Measurements from ENCODE around the gene TENT5C. TPM values are rescaled to one million over a fixed set of nuclear protein-coding genes. Genes with fewer than 3 reads are reported as not detected.

TENT5C gene
- total RNA-seq, 1 donor from 2014 or later = 16.7 TPM

DNA sequence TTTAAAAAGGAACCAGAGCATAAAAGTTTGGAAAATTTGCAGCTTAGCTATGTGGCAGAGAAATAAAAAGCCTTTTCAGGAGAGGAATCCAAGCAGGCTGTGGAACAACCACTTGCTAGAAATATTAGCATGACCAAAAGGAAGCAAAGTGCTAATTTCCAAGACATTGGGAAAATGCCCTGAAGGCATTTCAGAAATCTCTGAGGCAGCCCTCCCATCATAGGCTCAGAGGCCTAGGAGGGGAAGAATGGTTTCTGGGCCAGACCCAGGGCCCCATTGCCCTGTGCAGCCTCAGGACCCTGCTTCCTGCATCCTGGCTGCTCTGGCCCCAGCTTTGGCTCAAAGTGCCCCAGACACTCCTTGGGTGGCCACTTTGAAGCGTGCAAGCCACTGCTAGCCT is 56.8 kb downstream of the TENT5C start:
- DNase-seq (no peak), ATAC-seq (no peak)
- intact Hi-C loops (cut with micrococcal nuclease) = loop anchor here (10.0 kb wide), 1 partner anchor 92 kb away; no protein-coding TSS in a partner anchor

DNA sequence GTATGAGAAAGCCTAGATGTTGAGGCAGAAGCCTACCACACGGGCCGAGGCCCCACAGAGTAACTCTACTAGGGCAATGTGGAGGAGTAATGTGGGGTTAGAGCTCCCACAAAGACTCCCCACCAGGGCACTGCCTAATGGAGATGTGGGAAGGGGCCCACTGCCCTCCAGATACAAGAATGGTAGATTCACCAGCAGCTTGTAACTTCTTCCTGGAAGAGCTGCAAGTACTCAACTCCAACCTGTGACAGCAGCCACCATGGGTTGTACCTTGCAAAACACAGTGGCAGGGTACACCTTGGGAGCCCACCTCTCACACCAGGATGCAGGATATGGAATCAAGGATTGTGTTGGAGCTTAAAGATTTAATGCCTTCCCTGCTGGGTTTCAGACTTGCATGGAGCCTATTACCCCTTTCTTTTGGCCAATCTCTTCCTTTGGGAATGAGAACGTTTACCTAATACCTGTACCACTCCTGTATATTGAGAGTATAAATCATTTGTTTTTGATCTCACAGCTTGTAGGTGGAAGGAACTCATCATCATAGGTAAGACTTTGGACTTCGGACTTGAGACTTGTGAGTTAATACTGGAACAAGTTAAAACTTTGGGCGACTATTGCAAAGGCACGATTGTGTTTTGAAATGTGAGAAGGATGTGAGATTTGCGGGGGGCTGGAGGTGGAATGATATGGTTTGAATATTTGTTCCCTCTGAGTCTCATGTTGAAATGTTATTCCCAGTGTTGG is 57.5 kb downstream of the TENT5C start:
- intact Hi-C loops (cut with micrococcal nuclease) = loop anchor here (10.0 kb wide), 1 partner anchor 91 kb away; no protein-coding TSS in a partner anchor
- DNase-seq = no peak
- ATAC-seq = no peak

DNA sequence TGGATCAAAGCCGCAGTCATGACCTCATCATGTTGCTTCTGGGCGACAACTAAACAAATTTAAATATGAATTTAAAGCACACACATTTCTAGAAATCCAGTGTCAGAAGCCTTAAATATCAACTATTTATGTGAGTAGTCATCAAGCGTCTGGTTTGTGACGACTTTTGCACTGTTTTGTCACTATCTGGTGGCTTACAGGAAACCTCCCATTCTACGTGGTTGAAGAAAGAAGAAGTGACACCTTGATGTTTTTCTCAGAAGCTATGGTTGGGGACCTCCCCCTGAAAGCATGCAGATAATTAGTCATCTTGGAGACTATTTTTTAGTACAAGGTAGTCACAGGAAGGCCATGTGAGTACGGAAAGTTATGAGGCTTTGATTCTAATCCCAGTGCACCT is 58.5 kb downstream of the TENT5C start:
- no peak for DNase-seq
- no peak for ATAC-seq
- intact Hi-C loops (cut with micrococcal nuclease) = loop anchor here (10.0 kb wide), 1 partner anchor 90 kb away; no protein-coding TSS in a partner anchor

- intact Hi-C loops (cut with micrococcal nuclease) = loop anchor here (10.0 kb wide), 1 partner anchor 89 kb away; no protein-coding TSS in a partner anchor
- ATAC-seq = no peak
Measured at GRCh38 chr1:117665556-117666270, 59.9 kb downstream of the TENT5C start.

DNA sequence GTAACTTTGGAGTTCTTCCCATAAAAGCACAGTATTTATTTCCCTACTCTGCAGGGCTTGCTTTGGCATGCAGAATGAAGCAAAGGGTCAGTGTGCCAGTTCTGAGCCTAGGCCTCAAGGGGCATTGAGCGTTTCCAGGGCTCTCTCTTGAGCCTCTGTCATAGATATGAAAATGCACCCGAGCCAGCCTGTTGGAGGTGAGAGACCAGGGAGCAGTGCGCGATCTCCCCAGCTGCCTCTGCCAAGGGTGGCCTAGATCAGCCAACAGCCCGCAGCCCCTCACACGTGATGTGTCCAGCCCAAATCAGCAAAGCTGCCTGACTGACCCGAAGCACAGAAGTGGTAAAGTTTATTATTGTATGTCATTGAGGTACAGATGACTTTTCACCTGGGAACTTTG is 63.7 kb downstream of the TENT5C start:
- DNase-seq = peak; percentile 56
- intact Hi-C loops (cut with micrococcal nuclease) = loop anchor here (10.0 kb wide), 1 partner anchor 85 kb away; no protein-coding TSS in a partner anchor
- peak; percentile 56 for ATAC-seq

More at GRCh38 chr1:117665556-117666270, 59.9 kb downstream of the TENT5C start:
- no peak for DNase-seq

- ATAC-seq (no peak), DNase-seq (no peak)
- intact Hi-C loops (cut with micrococcal nuclease) = no loop called here
Measured at GRCh38 chr1:117670976-117671780, 65.3 kb downstream of the TENT5C start.

- DNase-seq = peak; percentile 82
- intact Hi-C loops (cut with micrococcal nuclease) = no loop called here
- ATAC-seq = peak; percentile 76
Measured at GRCh38 chr1:117671781-117672501, 66.1 kb downstream of the TENT5C start.

DNA sequence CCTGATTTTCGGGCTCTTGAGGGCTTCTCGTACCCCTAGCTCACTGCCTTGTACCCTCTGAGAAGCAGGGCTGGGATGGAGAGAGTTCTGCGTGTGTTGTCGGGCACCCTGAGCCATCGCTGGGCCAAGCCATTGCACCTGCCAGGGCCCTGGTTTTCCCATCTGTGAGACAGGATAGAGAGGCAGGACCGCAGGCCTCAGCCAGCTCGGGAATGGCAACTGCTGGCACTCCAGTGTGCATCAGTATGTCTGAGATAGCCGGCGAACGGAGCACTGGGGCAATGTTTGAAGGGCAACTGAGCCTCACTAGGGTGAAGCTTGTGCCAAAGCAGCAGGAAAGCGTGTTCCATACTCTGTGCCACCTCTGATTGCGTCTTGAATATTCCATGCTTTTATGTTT is 66.9 kb downstream of the TENT5C start:
- peak; percentile 74 for DNase-seq
- intact Hi-C loops (cut with micrococcal nuclease) = no loop called here
- peak; percentile 66 for ATAC-seq

- ATAC-seq = no peak
- DNase-seq = no peak
- intact Hi-C loops (cut with micrococcal nuclease) = no loop called here
Measured at GRCh38 chr1:117673405-117673804, 67.6 kb downstream of the TENT5C start.

GRCh38 chr1:117674521-117675400 is 68.9 kb downstream of the TENT5C start:
- ATAC-seq = no peak
- DNase-seq = no peak
- intact Hi-C loops (cut with micrococcal nuclease) = no loop called here

- ATAC-seq (peak; percentile 69), DNase-seq (no peak)
- intact Hi-C loops (cut with micrococcal nuclease) = no loop called here
Measured at GRCh38 chr1:117675907-117676430, 70.1 kb downstream of the TENT5C start.

DNA sequence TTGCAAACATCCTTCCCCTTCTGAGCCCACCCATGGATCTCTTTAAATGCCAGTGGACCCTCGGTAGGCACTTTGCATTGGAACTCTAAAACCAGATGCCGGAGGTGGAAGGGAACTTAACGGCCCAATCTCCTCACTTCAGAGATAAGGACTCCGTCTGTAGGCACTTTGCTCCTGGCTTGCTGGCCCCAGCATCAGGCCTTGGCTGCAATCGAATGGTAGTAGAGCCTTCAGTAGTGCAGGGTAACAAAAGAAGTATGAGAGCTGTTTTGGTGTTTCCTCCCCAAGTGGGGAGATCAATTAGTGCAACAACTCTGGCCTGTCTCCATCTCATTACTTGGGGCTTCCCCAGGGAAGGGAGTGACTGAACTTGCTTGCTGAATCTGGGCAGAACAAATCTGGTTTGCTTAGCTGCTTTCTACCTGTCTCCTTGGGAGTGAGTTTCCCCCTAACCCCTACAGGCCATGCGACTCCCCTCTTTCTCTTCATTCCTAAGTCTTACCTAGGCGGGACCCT is 70.8 kb downstream of the TENT5C start:
- ATAC-seq (peak; percentile 4), DNase-seq (no peak)
- intact Hi-C loops (cut with micrococcal nuclease) = no loop called here

Other genes with a start within 250 kb of the TENT5C start
- 24.0 TPM for gene MAN1A2, start 238.6 kb upstream of the TENT5C start, total RNA-seq